Activated CD4-positive, alpha-beta T cell treated with anti-CD3 and anti-CD28 coated beads, Interleukin-2, amount 50 U/mL, for 48 hours (primary cell): Measurements from ENCODE around the gene GNAI2.
"Not testable (repeated sequence)": the region's sequence is repeated elsewhere in the genome, so short reads cannot be mapped to it uniquely, and the experiment has no call there.

Experiments
- DNase-seq, 2 experiments: peaks; one replicate each; pipeline ENCODE4 v3.0.0-alpha.2; 2020

Gene GNAI2

DNA sequence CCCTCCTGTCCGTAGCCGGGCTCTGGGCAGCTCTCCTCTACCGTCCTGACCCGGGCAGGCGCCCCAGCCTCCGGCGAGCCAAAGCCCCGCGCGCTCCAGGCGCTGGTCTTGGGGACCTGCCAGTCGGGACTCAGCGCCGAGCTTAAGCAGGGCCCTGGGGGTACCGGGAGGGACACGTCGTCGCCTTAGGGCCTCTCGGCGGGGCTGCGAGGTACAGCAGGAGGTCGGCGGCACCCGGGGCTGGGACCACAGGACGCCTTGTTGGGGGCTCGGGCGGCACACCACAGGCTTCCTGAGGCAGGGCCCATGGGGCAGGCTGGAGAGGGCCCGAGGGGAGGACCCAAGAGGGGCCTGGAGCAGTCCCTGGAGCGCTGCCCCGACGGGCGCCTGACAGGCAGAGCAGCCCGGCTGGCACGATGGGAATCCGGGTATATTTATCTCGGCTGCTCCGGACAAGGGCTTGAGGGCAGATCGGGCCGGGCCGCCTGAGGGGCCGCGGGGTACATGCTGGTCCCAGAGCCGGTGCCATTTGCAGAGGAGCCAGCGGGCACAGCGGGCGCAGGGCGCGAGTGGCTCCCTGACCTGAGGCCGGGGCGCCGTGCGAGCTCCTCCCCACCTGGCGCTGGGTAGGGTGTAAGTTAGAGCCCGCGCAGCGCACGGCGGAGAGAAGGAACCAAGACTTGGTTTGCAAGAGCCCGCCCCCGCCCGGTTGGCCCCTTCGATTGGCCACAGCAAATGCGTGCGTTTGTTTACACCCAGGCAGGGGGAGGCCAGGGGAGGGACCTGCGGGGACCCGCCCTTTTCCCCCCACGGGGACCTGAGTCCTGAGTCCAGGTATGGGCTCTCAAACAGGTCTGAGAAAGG, 30.4 kb upstream of the GNAI2 start:
- peak; percentile 40 to 51 for DNase-seq

GRCh38 chr3:50207359-50208042, 28.5 kb upstream of the GNAI2 start:
- DNase-seq, result no peak

DNA sequence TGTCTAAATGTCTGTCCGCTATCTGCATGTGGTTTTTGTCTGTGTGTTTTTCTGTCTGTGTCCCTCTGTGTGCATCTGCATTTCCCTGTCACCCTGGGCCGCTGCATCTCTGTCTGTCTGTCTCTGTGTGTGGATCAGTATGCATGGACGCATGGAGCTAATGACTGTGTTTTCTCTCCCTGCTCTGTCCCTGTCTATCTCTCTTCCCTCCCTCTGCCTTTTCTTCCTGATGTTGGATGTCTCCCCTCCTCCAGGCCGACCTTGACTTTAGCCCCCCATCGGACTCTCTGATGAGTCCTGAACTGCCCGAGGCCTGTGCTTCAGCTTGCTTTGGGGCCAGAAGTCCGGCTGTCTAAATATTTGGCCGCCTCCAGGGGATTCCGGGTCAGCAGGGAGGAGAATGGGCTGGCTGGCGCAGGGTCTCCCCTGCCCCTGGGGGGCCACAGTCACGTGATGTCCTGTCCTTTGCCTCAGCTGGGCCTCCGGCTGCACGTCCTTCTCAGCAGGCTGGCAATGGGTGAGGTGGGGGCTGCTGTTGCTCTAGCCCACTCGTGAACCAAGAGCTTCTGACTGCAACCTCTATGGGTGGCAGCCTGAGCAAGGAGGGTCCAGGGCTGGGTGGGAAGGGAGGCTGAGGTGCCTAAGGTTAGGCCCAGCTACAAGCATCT, 27.2 kb upstream of the GNAI2 start:
- no peak for DNase-seq

- DNase-seq, result no peak
Measured at GRCh38 chr3:50210176-50210509, 25.9 kb upstream of the GNAI2 start.

GRCh38 chr3:50210510-50211367, 25.3 kb upstream of the GNAI2 start:
- DNase-seq, result no peak

DNA sequence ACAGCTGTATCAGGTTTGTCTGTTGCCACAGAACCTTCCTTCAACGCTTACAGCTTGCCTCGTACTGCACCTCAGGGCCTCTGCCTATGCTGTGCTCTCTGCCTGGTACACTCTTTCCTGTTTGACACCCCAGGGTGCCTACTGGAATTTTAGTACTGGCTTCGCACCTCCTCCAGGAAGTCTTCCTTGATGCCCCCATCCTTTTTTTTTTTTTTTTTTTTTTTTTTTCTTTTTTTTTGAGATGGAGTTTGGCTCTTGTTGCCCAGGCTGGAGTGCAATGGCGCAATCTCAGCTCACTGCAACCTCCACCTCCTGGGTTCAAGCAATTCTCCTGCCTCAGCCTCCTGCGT, 24.7 kb upstream of the GNAI2 start:
- not testable (repeated sequence) for DNase-seq

- peak; percentile 33 to 47 for DNase-seq
Measured at GRCh38 chr3:50211930-50212329, 24.1 kb upstream of the GNAI2 start.

DNA sequence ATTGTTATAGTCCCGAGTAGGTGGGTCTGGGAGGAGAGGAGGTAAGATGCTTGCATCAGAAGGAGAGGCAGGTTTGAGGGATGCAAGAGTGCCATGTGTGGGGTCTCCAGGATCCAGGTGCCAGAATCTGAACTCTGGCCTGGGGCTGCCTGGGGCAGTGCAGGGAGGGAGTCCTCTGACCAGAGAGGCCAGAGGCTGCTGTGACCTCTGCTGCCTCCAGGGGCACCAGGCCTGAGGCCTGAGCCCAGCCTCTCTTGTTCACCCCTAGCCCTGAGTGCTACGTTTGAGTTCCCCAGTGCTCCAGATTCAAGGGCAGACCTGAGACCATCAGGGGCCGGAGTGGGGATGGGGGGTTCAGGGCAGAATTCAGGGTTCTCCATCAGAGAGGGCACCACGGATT, 23.5 kb upstream of the GNAI2 start:
- DNase-seq, result no peak

DNA sequence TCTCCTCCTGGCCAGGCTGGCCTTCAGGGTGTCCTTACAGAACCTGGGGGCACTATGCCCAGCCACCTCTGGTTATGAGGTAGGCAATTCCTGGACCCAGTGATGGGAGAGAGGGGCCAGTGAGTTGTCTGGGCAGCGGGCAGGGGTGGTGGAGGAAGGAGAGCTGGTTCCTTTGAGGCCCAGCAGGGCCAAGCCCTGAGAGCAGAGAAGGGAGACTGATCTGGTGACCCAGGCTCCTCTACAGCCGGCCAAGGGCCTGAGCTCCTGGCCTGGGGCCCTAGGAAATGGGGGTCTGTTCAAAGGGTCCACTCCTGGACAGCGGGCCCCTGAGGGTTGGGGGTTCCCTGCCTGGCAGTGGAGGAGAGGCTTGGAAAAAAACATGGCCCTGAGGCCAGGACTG, 23.0 kb upstream of the GNAI2 start:
- no peak for DNase-seq

DNA sequence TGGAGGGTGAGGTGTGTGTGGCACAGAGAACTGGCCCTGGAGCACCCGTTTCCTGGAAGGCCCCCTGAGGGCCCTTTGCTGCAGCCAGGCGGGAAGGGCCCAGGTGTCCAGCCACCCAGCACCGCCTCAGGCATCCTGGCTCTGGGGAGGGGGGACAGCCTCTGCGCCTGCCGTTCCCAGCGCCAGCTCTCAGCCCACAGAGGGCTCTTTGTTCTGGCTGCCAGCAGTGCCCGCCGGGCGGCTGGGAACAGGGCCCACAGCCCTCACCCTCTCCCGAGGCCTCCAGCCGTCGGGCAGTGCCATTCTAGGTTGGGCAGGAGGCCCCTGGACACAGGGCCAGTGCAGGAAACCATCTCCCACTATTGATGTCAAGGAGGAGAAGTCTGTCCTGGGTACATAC, 22.6 kb upstream of the GNAI2 start:
- DNase-seq, result no peak

GRCh38 chr3:50214824-50215223, 21.2 kb upstream of the GNAI2 start:
- DNase-seq, result no peak

DNA sequence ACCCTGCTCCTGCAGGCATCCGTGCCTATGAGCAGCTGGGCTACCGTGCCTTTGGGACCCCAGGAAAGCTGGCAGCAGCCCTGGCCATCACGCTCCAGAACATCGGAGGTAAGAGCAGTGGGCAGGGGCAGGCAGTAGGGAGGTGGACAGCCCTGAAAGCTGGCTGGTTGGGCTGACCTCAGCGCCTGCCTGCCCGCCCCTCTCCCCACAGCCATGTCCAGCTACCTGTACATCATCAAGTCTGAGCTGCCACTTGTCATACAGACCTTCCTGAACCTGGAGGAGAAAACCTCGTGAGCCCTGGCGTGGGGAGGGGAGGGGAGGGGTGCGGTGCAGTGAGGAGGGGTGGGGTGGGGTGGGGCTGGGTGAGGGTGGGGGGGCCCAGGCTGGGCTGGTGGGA, 20.5 kb upstream of the GNAI2 start:
- no peak for DNase-seq

DNA sequence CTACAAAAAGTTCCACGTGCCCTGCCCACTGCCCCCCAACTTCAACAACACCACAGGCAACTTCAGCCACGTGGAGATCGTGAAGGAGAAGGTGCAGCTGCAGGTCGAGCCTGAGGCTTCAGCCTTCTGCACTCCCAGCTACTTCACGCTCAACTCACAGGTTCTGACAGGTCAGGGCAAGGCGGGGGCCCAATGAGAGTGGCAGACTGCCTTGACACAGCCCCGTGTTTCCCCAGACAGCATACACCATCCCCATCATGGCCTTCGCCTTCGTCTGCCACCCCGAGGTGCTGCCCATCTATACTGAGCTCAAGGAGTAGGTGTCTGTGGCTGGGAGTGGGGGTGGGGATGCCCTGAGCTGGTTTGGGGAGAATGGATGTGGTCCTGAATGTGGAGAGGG, 18.3 kb upstream of the GNAI2 start:
- DNase-seq, result no peak

- DNase-seq, result no peak
Measured at GRCh38 chr3:50218448-50218847, 17.6 kb upstream of the GNAI2 start.

DNA sequence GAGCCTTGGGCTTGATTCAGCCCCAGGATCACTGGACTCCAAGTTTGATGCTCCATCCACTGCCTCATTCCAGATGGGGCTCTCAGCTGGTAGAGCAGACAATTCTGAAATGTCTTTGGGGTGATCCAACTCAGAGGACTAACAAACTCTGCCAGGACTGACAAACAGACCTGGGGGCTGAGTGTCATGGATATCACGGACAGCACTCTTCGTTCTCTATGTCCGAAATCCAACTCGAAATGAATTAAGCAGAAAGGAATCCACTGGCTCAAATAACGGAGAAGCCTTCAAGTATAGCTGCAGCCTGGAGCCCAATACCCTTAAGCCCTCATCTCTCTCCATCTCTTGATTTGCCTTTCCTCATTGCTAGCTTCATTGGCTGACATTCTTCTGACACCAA, 16.7 kb upstream of the GNAI2 start:
- no peak for DNase-seq

DNA sequence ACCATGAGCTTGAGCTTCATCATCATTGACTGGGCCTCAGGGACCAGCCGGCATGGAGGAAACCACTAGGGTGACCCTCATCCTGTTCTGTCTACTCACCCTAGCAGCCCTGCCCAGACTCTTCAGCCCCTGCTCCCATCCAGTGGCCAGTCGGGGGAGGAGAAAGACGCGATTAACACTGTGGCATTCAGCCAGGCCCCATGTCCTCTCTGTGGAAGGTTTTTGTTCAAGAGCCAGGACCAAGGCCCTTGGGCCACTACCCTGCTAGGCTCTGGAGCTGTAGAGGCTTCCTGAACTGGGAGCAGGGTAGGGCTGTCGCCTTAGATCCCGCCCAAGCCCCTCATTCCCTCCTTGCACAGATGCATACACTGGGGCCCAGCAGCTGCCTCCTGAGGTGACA, 15.9 kb upstream of the GNAI2 start:
- DNase-seq, result no peak

DNA sequence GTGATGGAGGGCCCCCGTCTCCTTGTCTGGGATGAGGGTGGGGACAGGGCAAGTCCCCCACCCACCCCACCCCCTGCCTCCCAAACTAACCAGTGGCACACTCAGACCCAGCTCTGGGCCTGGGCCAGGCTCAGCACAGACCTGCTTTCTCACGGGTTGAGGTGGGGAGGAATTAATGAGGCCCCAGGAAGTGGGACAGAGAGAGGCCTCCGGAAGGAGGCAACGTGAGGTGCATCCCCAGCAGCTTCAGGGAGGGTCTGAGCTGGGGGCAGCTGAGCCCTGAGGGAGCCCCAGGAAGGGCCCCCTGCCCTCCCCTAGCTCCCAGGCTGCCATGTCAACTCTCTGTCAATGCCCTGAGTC, 15.0 kb upstream of the GNAI2 start:
- no peak for DNase-seq

DNA sequence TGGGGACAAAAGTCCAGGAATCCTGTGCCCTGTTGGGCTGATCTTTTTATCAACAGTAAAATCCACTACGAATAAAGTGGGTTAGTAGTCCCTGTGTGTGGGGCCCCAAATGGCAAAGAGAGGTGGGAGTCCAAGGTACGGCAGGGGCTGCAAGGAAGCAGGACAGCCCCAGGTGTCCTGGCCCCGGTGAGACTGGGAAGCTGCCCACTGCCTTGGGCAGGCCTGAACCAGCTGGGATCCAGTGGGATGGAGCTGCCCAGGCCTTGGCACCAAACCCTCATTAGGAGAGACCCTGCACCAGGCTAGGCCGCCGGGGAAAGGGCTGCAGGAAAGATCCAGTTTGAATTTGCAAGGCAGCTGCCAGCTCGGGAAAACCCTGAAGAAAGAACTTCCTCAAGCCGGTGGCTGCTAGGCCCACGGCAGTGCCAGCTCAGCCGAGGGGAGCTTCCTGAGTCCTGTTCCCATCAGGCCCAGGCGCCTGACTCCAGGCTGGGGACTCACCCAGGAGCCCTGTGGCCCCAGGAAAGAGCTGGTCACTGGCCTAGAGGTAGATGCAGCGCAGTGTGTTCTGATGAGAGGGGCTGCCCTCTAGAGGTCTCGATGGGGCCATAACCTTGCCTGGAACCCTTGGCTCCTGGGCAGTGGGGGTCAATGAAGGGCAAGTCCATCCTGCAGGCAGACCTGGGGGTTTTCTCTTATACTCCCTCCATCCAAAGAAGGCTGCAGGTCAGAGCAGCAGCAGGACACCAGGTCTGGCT, 14.4 kb upstream of the GNAI2 start:
- no peak for DNase-seq

- no peak for DNase-seq
Measured at GRCh38 chr3:50222169-50222528, 13.9 kb upstream of the GNAI2 start.

- no peak for DNase-seq
Measured at GRCh38 chr3:50224639-50225038, 11.4 kb upstream of the GNAI2 start.

DNA sequence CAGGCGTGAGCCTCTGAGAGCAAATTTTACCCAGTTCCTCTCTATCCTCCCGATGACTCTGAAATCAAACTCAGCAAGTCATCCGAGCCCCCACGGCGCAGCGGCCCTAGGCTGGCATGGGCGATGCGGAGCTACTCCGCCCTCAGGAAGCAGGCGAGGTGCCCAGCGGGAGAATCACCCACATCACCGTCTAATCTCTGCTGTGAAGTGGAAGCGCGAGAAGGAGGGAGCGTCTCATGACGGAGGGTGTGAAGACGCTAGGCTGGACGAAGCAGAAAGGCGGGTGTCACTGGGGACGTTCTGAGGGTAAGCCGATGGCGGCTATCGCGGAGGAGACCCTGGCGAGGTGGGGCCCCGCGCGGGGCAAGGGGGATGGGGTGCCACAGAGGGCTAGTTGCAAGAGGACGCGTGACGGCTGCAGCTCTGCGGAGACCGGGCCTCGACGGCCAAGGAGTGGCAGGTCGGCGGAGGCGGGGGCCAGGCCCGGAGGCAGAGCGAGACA, 9.1 kb upstream of the GNAI2 start:
- DNase-seq, result peak; percentile 51 to 65
